GM10248 (cell line): ENCODE measurements around the gene MED27.

ENCODE experiments used
- CTCF ChIA-PET: fragments of 300-600 bp; sonication (Branson Sonifier 250); formaldehyde crosslinking; extraction: SDS; loops from one replicate; lab custom pipeline; 2021; ENCODE audit warnings: antibody characterized with exemption; lab: Yijun Ruan, JAX
- POLR2A ChIA-PET: fragments of 350-650 bp; sonication (Branson Sonifier 250); formaldehyde crosslinking; extraction: SDS; loops from one replicate; lab custom pipeline; 2020; ENCODE audit warnings: antibody characterized with exemption; lab: Yijun Ruan, JAX
- DNase-seq: peaks from one replicate; pipeline ENCODE4 v3.0.0; 2012; ENCODE audit errors: extremely low spot score
- TF ChIP-seq, protein P1 (sequence below): IDR thresholded peaks from 2 replicates; pipeline ENCODE4 v1.5.1; 2012; ENCODE audit warnings: mild to moderate bottlenecking, low read depth; ENCODE audit errors: extremely low read depth, missing control alignments, control extremely low read depth

MED27 gene

DNA sequence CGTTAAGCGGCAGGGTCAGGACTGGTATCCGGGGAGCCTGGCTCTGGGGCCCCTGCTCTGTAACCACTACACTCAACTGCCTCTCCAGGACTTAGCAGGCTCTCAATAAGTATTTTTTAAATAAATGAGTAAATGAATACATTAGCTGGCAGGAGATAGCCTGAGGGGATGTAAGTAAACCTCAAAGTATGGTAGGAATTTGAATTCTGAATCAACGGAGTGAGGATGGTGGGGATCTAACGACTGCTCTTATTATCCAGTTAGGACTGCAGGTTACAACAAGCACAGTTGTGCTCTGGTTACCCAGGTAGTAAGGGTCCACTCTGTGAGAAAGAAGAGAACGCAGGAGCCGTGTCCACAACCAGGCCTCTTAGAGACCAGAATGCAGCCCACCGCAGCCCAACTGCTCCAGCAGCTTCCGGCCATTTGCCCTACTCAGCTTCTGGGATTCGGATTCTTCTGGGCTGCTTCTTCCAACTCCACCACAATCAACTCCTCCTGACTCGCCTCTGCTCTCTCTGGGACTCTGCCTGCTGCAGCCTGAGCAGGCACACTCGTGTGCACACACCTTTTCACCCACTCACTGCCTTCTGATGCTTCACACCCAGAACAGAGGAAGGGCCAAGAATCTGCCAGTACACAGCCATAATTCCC lies 52.6 kb downstream of the MED27 start:
- ChIA-PET CTCF (no interaction called here), POLR2A (no interaction called here)
- DNase-seq, result no peak
- TF ChIP-seq, protein P1, sequence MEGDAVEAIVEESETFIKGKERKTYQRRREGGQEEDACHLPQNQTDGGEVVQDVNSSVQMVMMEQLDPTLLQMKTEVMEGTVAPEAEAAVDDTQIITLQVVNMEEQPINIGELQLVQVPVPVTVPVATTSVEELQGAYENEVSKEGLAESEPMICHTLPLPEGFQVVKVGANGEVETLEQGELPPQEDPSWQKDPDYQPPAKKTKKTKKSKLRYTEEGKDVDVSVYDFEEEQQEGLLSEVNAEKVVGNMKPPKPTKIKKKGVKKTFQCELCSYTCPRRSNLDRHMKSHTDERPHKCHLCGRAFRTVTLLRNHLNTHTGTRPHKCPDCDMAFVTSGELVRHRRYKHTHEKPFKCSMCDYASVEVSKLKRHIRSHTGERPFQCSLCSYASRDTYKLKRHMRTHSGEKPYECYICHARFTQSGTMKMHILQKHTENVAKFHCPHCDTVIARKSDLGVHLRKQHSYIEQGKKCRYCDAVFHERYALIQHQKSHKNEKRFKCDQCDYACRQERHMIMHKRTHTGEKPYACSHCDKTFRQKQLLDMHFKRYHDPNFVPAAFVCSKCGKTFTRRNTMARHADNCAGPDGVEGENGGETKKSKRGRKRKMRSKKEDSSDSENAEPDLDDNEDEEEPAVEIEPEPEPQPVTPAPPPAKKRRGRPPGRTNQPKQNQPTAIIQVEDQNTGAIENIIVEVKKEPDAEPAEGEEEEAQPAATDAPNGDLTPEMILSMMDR, result no peak

GRCh38 chr9:132025766-132026165 lies 53.9 kb downstream of the MED27 start:
- CTCF ChIA-PET, result no interaction called here
- TF ChIP-seq, protein P1, result no peak
- no peak for DNase-seq
- POLR2A ChIA-PET, result no interaction called here

GRCh38 chr9:132024589-132024988 lies 55.1 kb downstream of the MED27 start:
- CTCF ChIA-PET, result no interaction called here
- TF ChIP-seq, protein P1, result no peak
- POLR2A ChIA-PET, result no interaction called here
- DNase-seq, result no peak

- TF ChIP-seq, protein P1, result no peak
- ChIA-PET CTCF (interaction anchor here (1.1 kb wide), 1 partner anchor 111 kb away, joined by 3 read pairs; no protein-coding TSS in a partner anchor), POLR2A (no interaction called here)
- no peak for DNase-seq
Observed at GRCh38 chr9:132023419-132024180, 56.1 kb downstream of the MED27 start.

- POLR2A ChIA-PET, result no interaction called here
- TF ChIP-seq, protein P1, result no peak
- DNase-seq, result no peak
- CTCF ChIA-PET, result interaction anchor here (0.7 to 1.2 kb wide), 2 partner anchors 38 to 66 kb away, joined by 3 read pairs; no protein-coding TSS in a partner anchor
Observed at GRCh38 chr9:132020820-132021510, 58.7 kb downstream of the MED27 start.

GRCh38 chr9:132020272-132020671 lies 59.4 kb downstream of the MED27 start:
- TF ChIP-seq, protein P1, result no peak
- no peak for DNase-seq
- POLR2A ChIA-PET, result no interaction called here
- CTCF ChIA-PET, result interaction anchor here (0.7 to 1.2 kb wide), 2 partner anchors 39 to 65 kb away, joined by 3 read pairs; no protein-coding TSS in a partner anchor
